Measurements from ENCODE around the gene TUBB1. TPM values are rescaled to one million over a fixed set of nuclear protein-coding genes. Genes with fewer than 3 reads are reported as not detected.

Gene TUBB1
- total and polyA plus RNA-seq, 2 donors (not counting 1 experiment from before 2014, with no cell fraction given) = 0.22 to 0.43 TPM

- Histone ChIP-seq H4K20me1 (ENCODE audit: control insufficient read depth, insufficient read depth, low read length, poor library complexity, severe bottlenecking) (peaks cover 48% of the 10 kb centered on the region), H3K27ac (ENCODE audit: low read length in 2 of 2) (peak overlapping the region; percentile 82 to 89), H3K79me2 (ENCODE audit: control insufficient read depth, insufficient read depth, low read length) (peaks cover 67% of the 10 kb centered on the region), H3K4me2 (replicated peaks; ENCODE audit: low read depth, low read length, poor library complexity, severe bottlenecking) (peak overlapping the region; percentile 88), H3K4me3 (ENCODE audit: control extremely low read depth in 1 of 5, extremely low read depth in 1 of 5, insufficient read depth in 1 of 5, low read depth in 2 of 5, low read length in 4 of 5) (peak overlapping the region; percentile 68 to 82 (median 80)), H2AFZ (ENCODE audit: insufficient read depth, low read depth, low read length, poor library complexity, severe bottlenecking) (peak overlapping the region; percentile 90), H3K36me3 (replicated peaks in 1 of 2; ENCODE audit: control extremely low read depth in 1 of 2, control insufficient read depth in 1 of 2, extremely low read depth in 1 of 2, insufficient read depth in 2 of 2, low read length in 1 of 2) (peaks cover 2 to 68% of the 10 kb centered on the region in 2 experiments), H3K27me3 (replicated peaks in 1 of 4; ENCODE audit: control extremely low read depth in 1 of 4, control insufficient read depth in 3 of 4, insufficient read depth in 4 of 4, low read length in 3 of 4) (no peaks in the 10 kb centered on the region), H3K9me3 (ENCODE audit: control extremely low read depth in 1 of 3, control insufficient read depth in 2 of 3, insufficient read depth in 1 of 3, low read length in 2 of 3) (no peaks in the 10 kb centered on the region), H3K9ac (ENCODE audit: low read length) (peak overlapping the region; percentile 85), H3K4me1 (ENCODE audit: control insufficient read depth in 2 of 2, insufficient read depth in 2 of 2, low read length in 2 of 2) (peaks cover 27 to 37% of the 10 kb centered on the region in 2 donors)
- TF ChIP-seq EZH2 (IDR thresholded peaks at IDR 0.05; ENCODE audit: borderline replicate concordance, insufficient read depth, low read depth, low read length, poor library complexity, severe bottlenecking) = no peak
- TF ChIP-seq CTCF (IDR thresholded peaks at IDR 0.05) = no peak
- peak overlapping the region; percentile 98 for H3K27ac Mint-ChIP-seq
- no peaks in the 10 kb centered on the region for H3K27me3 Mint-ChIP-seq
- POLR2A ChIA-PET = interaction anchor here (0.6 to 2.6 kb wide), 13 partner anchors 11 to 143 kb away, joined by 3 to 30 read pairs (median 8); partner anchors contain the start of gene PRELID3B
- H3K9me3 Mint-ChIP-seq (ENCODE audit: insufficient read depth) = no peaks in the 10 kb centered on the region
- WGBS (ENCODE audit: insufficient coverage) = 17% methylated on average over 12 of the region's 13 CpGs
- peak overlapping the region; percentile 97 for H3K4me3 Mint-ChIP-seq
- DNase-seq (no peak), ATAC-seq (ENCODE audit: low read depth) (no peak)
- CTCF ChIA-PET = interaction anchor here (0.8 to 3.5 kb wide), 13 partner anchors 11 to 176 kb away, joined by 3 to 32 read pairs (median 7); partner anchors contain the start of gene PRELID3B
- peaks cover 48% of the 10 kb centered on the region for H3K4me1 Mint-ChIP-seq
- intact Hi-C loops (cut with micrococcal nuclease) = loop anchor here (1.0 to 2.0 kb wide), 6 partner anchors 11 to 139 kb away; partner anchors contain the start of genes CTSZ, NELFCD and PRELID3B
Measured at GRCh38 chr20:59031564-59032022, 12.4 kb downstream of the TUBB1 start.
